Omental fat pad (tissue), 4 donors: ENCODE measurements around the gene TGM1. TPM values are rescaled to one million over a fixed set of nuclear protein-coding genes. Genes with fewer than 3 reads are reported as not detected.
A peak's percentile ranks its signal among the peaks of the same experiment; 100 is the strongest.

Source experiments
- ATAC-seq: fragments of 150-250 bp; one replicate; pipeline ENCODE4 v1.9.1; 2016; ENCODE audit warnings: mild to moderate bottlenecking, moderate library complexity; ENCODE audit not compliant: low FRiP score
- DNase-seq: peaks from one replicate; pipeline ENCODE4 v3.0.0-alpha.2; 2019; ENCODE audit warnings: low spot score
- total RNA-seq, 4 donors: library from RNA; depleted of rRNA; stranded (reverse); fragments of >200 nt; gene quantifications; one replicate each; pipeline ENCODE4 v1.1.0, GENCODE V29; 2016
- TF ChIP-seq, protein P1 (sequence below), 3 donors: fragments of 450-650 bp; IDR thresholded peaks; one replicate each; pipeline ENCODE4 v1.5.1; 2016 to 2017; ENCODE audit warnings: antibody characterized with exemption in 3 of 3, mild to moderate bottlenecking in 3 of 3, moderate library complexity in 2 of 3

Gene TGM1
- total RNA-seq, 4 donors from 2014 or later: 2.0 to 114 (median 79.1) TPM

DNA sequence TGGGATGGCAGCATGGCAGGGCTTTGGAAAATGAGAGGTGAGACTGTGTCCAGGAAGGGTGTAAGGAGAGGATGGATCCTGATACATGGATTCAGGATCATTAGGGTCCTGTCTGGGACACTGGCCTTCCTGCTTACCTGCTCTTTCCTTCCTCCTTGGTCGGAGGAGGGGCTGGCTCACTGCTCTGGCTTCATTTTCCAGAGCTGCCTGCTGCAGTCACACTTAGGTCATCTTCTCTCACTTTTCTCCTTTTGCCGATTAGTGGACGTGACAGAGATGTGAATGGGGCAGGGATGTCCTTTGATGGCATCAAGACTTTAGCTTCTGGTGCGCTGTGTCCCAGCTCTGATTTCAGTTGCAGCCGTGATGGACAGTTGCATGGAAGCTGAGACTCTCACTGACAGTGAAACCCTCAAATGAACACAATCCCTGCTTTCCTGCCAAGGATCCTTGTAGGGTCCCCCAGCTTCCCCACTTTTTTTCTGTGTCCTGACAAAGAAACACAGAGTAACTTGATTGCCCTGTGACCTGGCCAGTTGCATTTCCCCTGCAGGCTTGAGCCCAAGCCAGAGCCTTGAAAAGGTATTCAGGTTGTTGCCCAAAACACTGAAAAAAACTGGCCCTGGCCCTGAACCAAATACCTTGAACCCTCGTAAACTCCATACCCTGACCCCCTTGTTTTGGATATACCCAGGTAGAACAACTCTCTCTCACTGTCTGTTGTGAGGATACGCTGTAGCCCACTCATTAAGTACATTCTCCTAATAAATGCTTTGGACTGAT is 45.6 kb upstream of the TGM1 start:
- TF ChIP-seq, protein P1, sequence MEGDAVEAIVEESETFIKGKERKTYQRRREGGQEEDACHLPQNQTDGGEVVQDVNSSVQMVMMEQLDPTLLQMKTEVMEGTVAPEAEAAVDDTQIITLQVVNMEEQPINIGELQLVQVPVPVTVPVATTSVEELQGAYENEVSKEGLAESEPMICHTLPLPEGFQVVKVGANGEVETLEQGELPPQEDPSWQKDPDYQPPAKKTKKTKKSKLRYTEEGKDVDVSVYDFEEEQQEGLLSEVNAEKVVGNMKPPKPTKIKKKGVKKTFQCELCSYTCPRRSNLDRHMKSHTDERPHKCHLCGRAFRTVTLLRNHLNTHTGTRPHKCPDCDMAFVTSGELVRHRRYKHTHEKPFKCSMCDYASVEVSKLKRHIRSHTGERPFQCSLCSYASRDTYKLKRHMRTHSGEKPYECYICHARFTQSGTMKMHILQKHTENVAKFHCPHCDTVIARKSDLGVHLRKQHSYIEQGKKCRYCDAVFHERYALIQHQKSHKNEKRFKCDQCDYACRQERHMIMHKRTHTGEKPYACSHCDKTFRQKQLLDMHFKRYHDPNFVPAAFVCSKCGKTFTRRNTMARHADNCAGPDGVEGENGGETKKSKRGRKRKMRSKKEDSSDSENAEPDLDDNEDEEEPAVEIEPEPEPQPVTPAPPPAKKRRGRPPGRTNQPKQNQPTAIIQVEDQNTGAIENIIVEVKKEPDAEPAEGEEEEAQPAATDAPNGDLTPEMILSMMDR (IDR thresholded peaks at IDR 0.05): no peak
- ATAC-seq: no peak
- DNase-seq: no peak

DNA sequence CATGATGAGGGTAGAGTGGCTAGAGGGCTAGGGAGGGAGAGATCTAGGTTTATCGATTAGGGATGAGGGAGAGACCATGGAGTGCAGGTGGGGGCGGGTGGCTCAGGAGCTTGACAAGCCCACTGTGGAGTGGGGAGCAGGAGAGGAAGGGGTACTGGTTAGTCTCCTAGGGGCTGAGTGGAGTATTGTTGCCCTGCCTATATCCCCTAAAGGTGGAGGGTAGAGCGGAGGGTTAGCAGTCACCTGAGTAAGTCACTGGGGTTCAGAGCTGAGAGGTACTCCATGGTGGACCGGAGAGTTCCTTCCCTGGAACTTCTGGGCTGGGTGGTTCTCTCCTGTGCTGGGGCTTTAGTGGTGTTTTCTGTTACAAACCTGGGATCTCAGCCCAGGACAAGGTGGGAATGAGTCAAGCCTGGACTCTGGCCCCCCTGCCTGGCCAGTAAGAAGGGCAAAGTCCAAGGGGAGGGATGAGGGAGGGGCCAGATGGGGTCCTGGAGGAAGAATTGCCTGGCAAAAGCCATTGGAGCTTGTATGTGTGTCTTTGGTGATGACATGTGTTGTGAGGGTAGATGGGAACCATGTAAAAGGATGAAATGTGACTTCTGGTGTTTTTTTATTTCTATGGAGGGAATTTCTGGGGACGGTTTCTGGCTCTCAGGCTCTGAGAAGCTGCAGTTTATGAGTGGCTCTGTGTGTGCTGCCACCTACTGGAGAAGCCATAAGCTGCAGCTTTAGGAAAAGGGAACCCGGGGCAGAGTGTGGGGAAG is 44.8 kb upstream of the TGM1 start, which contains the start of gene CIDEB:
CIDEB (minus strand) TSS at position 403 of the 767 bp plus-strand sequence; CDS start at position 284, 119 bp downstream.
- peak; percentile 60 for DNase-seq
- peak; percentile 33 for ATAC-seq
- TF ChIP-seq, protein P1 (IDR thresholded peaks at IDR 0.05): peak in 1 of 3 donors; percentile 19

DNA sequence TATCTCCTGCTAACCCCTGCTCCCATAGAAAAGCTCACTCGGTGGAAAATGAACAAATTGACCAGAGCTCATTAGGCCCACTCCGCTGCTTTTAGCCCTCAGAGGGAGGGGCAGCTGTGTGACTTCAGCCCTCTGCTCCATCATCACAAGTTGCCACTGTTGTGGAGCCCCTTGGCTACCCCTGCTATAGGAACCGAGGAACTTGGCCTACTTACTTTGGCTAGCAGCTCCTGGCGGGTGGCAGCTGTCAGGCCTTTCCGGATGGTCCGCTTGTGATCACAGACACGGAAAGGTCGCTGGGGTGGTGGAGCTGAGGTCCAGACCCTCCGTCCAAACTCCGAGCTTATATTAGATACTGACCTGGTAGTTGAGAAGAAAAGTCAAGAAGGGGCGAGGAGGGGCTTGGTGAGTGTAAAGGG is 44.2 kb upstream of the TGM1 start:
- ATAC-seq: no peak
- no peak for DNase-seq
- TF ChIP-seq, protein P1 (IDR thresholded peaks at IDR 0.05): no peak

DNA sequence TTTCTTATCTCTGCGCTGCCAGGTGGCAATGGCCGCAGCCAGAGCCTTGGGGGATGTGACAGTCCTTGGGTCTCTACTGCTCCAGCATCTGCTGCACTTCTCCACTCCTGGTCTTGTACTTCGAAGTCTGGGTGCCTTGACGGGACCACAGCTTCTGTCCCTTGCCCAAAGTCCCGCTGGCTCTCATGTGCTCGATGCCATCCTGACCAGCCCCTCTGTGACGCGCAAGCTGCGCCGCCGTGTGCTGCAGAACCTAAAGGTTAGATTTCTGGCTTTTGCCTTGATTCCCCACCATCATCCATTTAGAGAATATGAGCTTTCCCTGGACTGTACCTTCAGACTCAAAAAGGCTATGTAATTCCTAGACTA is 41.0 kb upstream of the TGM1 start:
- ATAC-seq (no peak), DNase-seq (no peak)
- TF ChIP-seq, protein P1 (IDR thresholded peaks at IDR 0.05): no peak

DNA sequence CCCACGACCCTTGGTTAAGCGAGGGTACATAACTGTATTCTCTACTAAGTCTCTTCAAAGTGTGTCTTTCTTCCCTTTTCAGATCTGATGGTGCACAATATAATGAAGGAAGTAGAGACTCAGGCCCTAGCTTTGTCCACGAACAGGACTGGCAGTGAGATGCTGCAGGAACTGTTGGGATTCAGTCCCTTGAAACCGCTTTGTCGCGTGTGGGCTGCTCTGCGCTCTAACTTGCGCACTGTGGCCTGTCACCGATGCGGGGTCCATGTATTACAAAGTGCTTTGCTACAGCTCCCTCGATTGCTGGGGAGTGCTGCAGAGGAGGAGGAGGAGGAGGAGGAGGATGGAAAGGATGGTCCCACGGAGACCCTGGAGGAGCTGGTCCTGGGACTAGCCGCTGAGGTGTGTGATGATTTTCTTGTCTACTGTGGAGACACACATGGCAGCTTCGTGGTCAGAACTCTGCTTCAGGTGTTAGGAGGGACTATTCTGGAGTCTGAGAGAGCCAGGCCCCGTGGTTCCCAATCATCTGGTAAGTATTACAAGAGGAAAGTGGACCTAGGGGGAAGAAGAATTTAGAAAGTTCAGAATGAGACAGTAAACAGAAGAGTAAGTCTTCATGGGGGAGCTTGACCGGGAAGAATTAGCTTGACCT is 37.5 kb upstream of the TGM1 start:
- DNase-seq (no peak), ATAC-seq (no peak)
- TF ChIP-seq, protein P1 (IDR thresholded peaks at IDR 0.05): no peak

DNA sequence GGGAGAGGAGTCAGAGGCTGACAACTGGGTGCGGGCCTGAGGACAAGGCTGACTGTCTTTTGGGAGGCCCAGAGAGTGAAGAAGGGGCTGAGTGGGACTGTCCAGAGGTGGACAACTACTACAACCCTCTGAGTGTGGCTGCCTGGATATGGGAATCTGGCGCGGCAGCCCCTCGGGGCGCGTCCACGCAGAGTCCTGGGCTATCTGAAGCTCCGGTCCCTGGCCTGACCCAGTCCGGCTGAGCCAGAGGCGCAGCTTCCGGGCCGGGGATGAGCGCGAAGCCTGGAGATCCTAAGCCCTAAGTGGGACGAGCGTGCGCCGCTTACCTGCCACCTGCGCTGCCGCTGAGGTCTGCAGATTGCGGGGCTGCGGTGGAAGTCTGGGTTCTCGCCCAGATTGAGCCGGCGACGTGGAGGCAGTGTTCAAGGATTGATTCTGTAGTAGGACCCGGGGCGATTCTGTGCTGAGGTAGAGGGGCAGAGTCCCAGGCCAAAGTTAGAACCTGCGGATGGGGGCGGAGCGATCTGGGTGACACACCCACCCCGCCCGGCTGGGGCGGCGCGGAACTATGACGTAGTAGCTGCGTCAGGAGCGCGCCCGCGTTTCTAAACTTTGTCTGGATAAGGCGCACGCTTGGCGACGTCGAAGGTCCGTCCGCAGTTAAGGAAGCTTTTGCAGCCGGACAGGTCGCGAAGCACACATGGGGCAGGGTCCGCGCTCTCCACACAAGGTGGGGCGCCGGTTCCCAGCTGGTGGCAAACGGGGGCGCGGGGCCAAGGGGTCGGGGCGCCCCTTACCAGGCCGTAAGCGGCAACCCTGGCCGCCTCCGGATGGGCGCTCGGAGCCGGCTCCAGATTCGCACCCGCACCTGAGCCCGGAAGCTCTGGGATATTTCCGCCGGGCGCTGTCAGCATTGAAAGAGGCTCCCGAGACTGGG is 36.5 kb upstream of the TGM1 start, which contains the start of the genes DHRS1 and NOP9:
DHRS1 (minus strand) TSS at position 526 of the 937 bp plus-strand sequence. CDS start 674 bp downstream, outside the sequence.
NOP9 (plus strand) TSS at position 596 of the 937 bp plus-strand sequence; CDS start at position 701, 105 bp downstream.
- peak; percentile 78 for ATAC-seq

More for the DNA sequence above, 36.5 kb upstream of the TGM1 start, which contains the start of the genes DHRS1 and NOP9:
- TF ChIP-seq, protein P1 (IDR thresholded peaks at IDR 0.05): no peak
- DNase-seq: peak; percentile 86
